NB4 (cell line): ENCODE measurements around the gene PRKAG1.
A peak's percentile ranks its signal among the peaks of the same experiment; 100 is the strongest.

Experiments used
- DNase-seq: peaks from one replicate; pipeline ENCODE4 v3.0.0; 2010; ENCODE audit warnings: low read depth
- H3K4me3 ChIP-seq: one replicate; pipeline ENCODE4 v1.5.1; 2011; ENCODE audit warnings: mild to moderate bottlenecking, low read depth, low read length, moderate library complexity
- CTCF ChIP-seq: IDR thresholded peaks from one replicate; pipeline ENCODE4 v1.5.1; 2012; ENCODE audit warnings: low read depth, low read length
- MAX ChIP-seq: IDR thresholded peaks from 2 replicates; pipeline ENCODE4 v1.6.1; 2011; ENCODE audit warnings: low read depth, low read length
- MYC ChIP-seq: IDR thresholded peaks from 2 replicates; pipeline ENCODE4 v1.6.1; 2011; ENCODE audit warnings: low read depth, low read length
- POLR2A ChIP-seq: IDR thresholded peaks from 2 replicates; pipeline ENCODE4 v1.6.1; 2011; ENCODE audit warnings: mild to moderate bottlenecking; ENCODE audit not compliant: insufficient read length; ENCODE audit errors: extremely low read depth

PRKAG1 gene

GRCh38 chr12:49036029-49036428 lies 17.5 kb upstream of the PRKAG1 start:
- DNase-seq, result no peak
- H3K4me3 ChIP-seq, result no peak overlapping the region
- no peak for TF ChIP-seq CTCF
- TF ChIP-seq MYC, result no peak
- no peak for TF ChIP-seq MAX
- TF ChIP-seq POLR2A, result no peak

- TF ChIP-seq CTCF (no peak), MAX (no peak), POLR2A (no peak), MYC (no peak)
- H3K4me3 ChIP-seq, result no peak overlapping the region
- no peak for DNase-seq
Measured at GRCh38 chr12:49034286-49034622, 15.7 kb upstream of the PRKAG1 start.

GRCh38 chr12:49033611-49034285 lies 15.2 kb upstream of the PRKAG1 start:
- H3K4me3 ChIP-seq, result no peak overlapping the region
- TF ChIP-seq MYC (no peak), POLR2A (no peak), CTCF (no peak), MAX (no peak)
- DNase-seq, result no peak

- no peak for DNase-seq
- H3K4me3 ChIP-seq, result no peak overlapping the region
- no peak for TF ChIP-seq POLR2A
- TF ChIP-seq MYC, result no peak
- no peak for TF ChIP-seq MAX
- no peak for TF ChIP-seq CTCF
Measured at GRCh38 chr12:49032679-49033447, 14.3 kb upstream of the PRKAG1 start.

GRCh38 chr12:49032276-49032675 lies 13.7 kb upstream of the PRKAG1 start:
- DNase-seq, result peak; percentile 95
- no peak overlapping the region for H3K4me3 ChIP-seq
- no peak for TF ChIP-seq POLR2A
- peak; percentile 22 for TF ChIP-seq CTCF
